Measurements from ENCODE around the gene RNF144B. TPM values are rescaled to one million over a fixed set of nuclear protein-coding genes. Genes with fewer than 3 reads are reported as not detected.

RNF144B gene
- total and polyA plus RNA-seq, 2 of the 13 experiments (the other 11 are each of a cell fraction or from before 2014, with no cell fraction given): 1.8 to 4.3 TPM

Other genes with a start within 250 kb of the RNF144B start
- 22.8 and 33.3 TPM in 2 replicates for gene TPMT, start 232.3 kb upstream of the RNF144B start, total RNA-seq (2016; rRNA removed; fragmentation: Illumina TruSeq; extraction: Trizol)
- 9.5 and 11.1 TPM in 2 replicates for gene TPMT, start 232.3 kb upstream of the RNF144B start, polyA plus RNA-seq (2011; rRNA removed)
- gene KDM1B, start 231.9 kb upstream of the RNF144B start, total RNA-seq (2016; rRNA removed; fragmentation: Illumina TruSeq; extraction: Trizol): 13.2 and 22.1 TPM in 2 replicates
- 9.2 and 9.8 TPM in 2 replicates for gene KDM1B, start 231.9 kb upstream of the RNF144B start, polyA plus RNA-seq (2011; rRNA removed)
- 276 and 337 TPM in 2 replicates for gene DEK, start 122.8 kb upstream of the RNF144B start, total RNA-seq (2016; rRNA removed; fragmentation: Illumina TruSeq; extraction: Trizol)
- 31.1 and 53.2 TPM in 2 replicates for gene DEK, start 122.8 kb upstream of the RNF144B start, polyA plus RNA-seq (2011; rRNA removed)